DND-41 (cell line): ENCODE measurements around the gene LILRA6.
A peak's percentile ranks its signal among the peaks of the same experiment; 100 is the strongest.
"Not testable (repeated sequence)": the region's sequence is repeated elsewhere in the genome, so short reads cannot be mapped to it uniquely, and the experiment has no call there.

Experiments
- ATAC-seq: fragments of 200-7000 bp; cut with Tn5 transposase; 3 replicates; pipeline ENCODE4 v1.9.1; 2021; ENCODE audit warnings: low read depth; ENCODE audit not compliant: insufficient read depth
- DNase-seq: peaks from one replicate; pipeline ENCODE4 v3.0.0-alpha.2; 2020
- H2AFZ ChIP-seq: 2 replicates; pipeline ENCODE4 v1.6.0; 2012; ENCODE audit warnings: low read depth, low read length
- H3K27ac ChIP-seq: 2 replicates; pipeline ENCODE4 v1.5.1; 2012; ENCODE audit warnings: low read length, inconsistent platforms
- H3K27me3 ChIP-seq: fragments of 200-600 bp; sonication (generic); 2 replicates; pipeline ENCODE4 v1.6.0; 2012; ENCODE audit warnings: low read length, mild to moderate bottlenecking, inconsistent platforms; ENCODE audit not compliant: insufficient read depth, poor library complexity
- H3K36me3 ChIP-seq: 2 replicates; pipeline ENCODE4 v1.5.1; 2012; ENCODE audit warnings: low read length, inconsistent platforms; ENCODE audit not compliant: insufficient read depth
- H3K4me1 ChIP-seq: 2 replicates; pipeline ENCODE4 v1.5.1; 2012; ENCODE audit warnings: mild to moderate bottlenecking, low read length; ENCODE audit not compliant: insufficient read depth
- H3K4me2 ChIP-seq: 2 replicates; pipeline ENCODE4 v1.6.0; 2012; ENCODE audit warnings: mild to moderate bottlenecking, moderate library complexity, low read length, inconsistent platforms; ENCODE audit not compliant: insufficient read depth
- H3K4me3 ChIP-seq, 2 experiments: fragments of 200-600 bp in 1 of 2; shearing (Covaris generic) in 1 of 2; 2 replicates each; pipeline ENCODE4 v1.5.1; 2012 to 2016; ENCODE audit warnings: inconsistent platforms in 2 of 2, low read length in 2 of 2, mild to moderate bottlenecking in 2 of 2, low read depth in 1 of 2, moderate library complexity in 1 of 2
- H3K79me2 ChIP-seq: 2 replicates; pipeline ENCODE4 v1.6.0; 2012; ENCODE audit warnings: low read length, inconsistent platforms; ENCODE audit not compliant: insufficient read depth
- H3K9ac ChIP-seq: 2 replicates; pipeline ENCODE4 v1.6.0; 2012; ENCODE audit warnings: low read depth, mild to moderate bottlenecking, inconsistent platforms, low read length, moderate library complexity
- H3K9me3 ChIP-seq: 2 replicates; pipeline ENCODE4 v1.5.1; 2012; ENCODE audit warnings: low read length, moderate library complexity, mild to moderate bottlenecking, inconsistent platforms; ENCODE audit not compliant: insufficient read depth, severe bottlenecking
- H4K20me1 ChIP-seq: 2 replicates; pipeline ENCODE4 v1.6.0; 2012; ENCODE audit warnings: low read length; ENCODE audit not compliant: insufficient read depth
- CTCF ChIP-seq: IDR thresholded peaks from 2 replicates; pipeline ENCODE4 v1.5.1; 2012; ENCODE audit warnings: borderline replicate concordance, low read length, moderate library complexity, mild to moderate bottlenecking; ENCODE audit not compliant: poor library complexity, severe bottlenecking; ENCODE audit errors: extremely low read depth
- EZH2 ChIP-seq: IDR thresholded peaks from 3 replicates; pipeline ENCODE4 v1.6.1; 2012; ENCODE audit warnings: borderline replicate concordance, low read depth, mild to moderate bottlenecking, moderate library complexity, low read length, inconsistent platforms; ENCODE audit not compliant: severe bottlenecking

LILRA6 gene

DNA sequence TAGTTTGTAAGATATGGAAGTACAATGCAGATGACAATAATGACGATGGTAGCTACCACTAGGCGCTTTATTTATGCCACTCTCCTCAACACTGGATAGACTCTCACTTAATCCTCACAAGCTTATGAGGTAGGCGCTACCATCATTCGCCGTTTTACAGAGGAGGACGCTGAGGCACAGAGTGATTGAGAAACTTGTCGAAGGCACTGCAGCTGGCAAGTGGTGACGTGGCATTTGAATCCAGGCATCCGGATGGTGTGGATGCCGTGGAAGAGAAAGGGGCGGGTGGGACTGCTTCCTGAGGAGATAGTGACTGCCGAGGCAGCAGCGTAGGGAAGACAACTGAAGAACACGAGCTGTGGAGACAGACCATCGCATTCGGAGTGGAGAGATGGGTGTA lies 43.2 kb downstream of the LILRA6 start:
- Histone ChIP-seq H3K4me3 (no peak overlapping the region), H3K9ac (peak overlapping the region; percentile 72), H3K4me2 (peak overlapping the region; percentile 81)

GRCh38 chr19:54197121-54197520 lies 45.5 kb downstream of the LILRA6 start:
- H3K4me3 ChIP-seq, result no peak overlapping the region
- H3K36me3 ChIP-seq, result peaks cover 26% of the 10 kb centered on the region
- peaks cover 29% of the 10 kb centered on the region for H3K79me2 ChIP-seq
- no peak overlapping the region for H3K9ac ChIP-seq
- TF ChIP-seq EZH2, result no peak
- no peak for TF ChIP-seq CTCF
- H3K9me3 ChIP-seq, result no peaks in the 10 kb centered on the region
- DNase-seq (no peak), ATAC-seq (no peak)
- no peak overlapping the region for H3K27ac ChIP-seq
- H4K20me1 ChIP-seq, result peaks cover 17% of the 10 kb centered on the region
- H3K4me1 ChIP-seq, result peaks cover 30% of the 10 kb centered on the region
- no peak overlapping the region for H3K4me2 ChIP-seq
- no peak overlapping the region for H2AFZ ChIP-seq
- no peaks in the 10 kb centered on the region for H3K27me3 ChIP-seq

More for the DNA sequence above, 43.2 kb downstream of the LILRA6 start:
- Histone ChIP-seq H3K79me2 (peaks cover 43% of the 10 kb centered on the region), H3K27ac (no peak overlapping the region), H3K27me3 (no peaks in the 10 kb centered on the region), H3K9me3 (no peaks in the 10 kb centered on the region), H4K20me1 (peaks cover 34% of the 10 kb centered on the region), H3K4me1 (peaks cover 40% of the 10 kb centered on the region), H3K36me3 (peaks cover 38% of the 10 kb centered on the region), H2AFZ (no peak overlapping the region)
- no peak for TF ChIP-seq EZH2
- no peak for TF ChIP-seq CTCF
- ATAC-seq, result no peak
- no peak for DNase-seq

GRCh38 chr19:54196536-54196935 lies 46.1 kb downstream of the LILRA6 start:
- no peak overlapping the region for H3K27ac ChIP-seq
- peaks cover 29% of the 10 kb centered on the region for H3K79me2 ChIP-seq
- no peak for DNase-seq
- no peak overlapping the region for H3K4me3 ChIP-seq
- TF ChIP-seq CTCF (no peak), EZH2 (no peak)
- H2AFZ ChIP-seq, result no peak overlapping the region
- no peaks in the 10 kb centered on the region for H3K27me3 ChIP-seq
- peaks cover 20% of the 10 kb centered on the region for H3K36me3 ChIP-seq
- no peak for ATAC-seq
- peaks cover 30% of the 10 kb centered on the region for H3K4me1 ChIP-seq
- H3K9me3 ChIP-seq, result no peaks in the 10 kb centered on the region
- peaks cover 17% of the 10 kb centered on the region for H4K20me1 ChIP-seq
- no peak overlapping the region for H3K9ac ChIP-seq
- no peak overlapping the region for H3K4me2 ChIP-seq

DNA sequence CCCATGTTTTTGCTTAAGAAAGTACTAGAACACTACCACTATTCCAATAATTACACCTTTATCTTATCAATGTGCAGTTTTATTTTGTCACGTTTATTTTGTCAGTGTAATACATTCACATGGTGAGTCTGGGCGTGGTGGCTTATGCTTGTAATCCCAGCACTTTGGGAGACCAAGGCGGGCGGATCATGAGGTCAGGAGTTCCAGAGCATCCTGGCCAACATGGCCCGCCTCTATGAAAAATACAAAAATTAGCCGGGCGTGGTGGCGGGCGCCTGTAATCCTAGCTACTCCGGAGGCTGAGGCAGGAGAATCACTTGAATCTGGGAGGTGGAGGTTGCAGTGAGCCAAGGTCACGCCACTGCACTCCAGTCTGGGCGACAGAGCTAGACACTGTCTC lies 48.1 kb downstream of the LILRA6 start:
- H3K4me2 ChIP-seq, DNase-seq, H3K9me3 ChIP-seq: not testable (repeated sequence)

More for the DNA sequence above, 48.1 kb downstream of the LILRA6 start:
- not testable (repeated sequence) for H2AFZ ChIP-seq, H3K27me3 ChIP-seq, H3K4me3 ChIP-seq, H3K9ac ChIP-seq, ATAC-seq, H3K27ac ChIP-seq
- Histone ChIP-seq H3K79me2 (peaks cover 17% of the 10 kb centered on the region), H3K4me1 (peaks cover 21% of the 10 kb centered on the region), H3K36me3 (peaks cover 15% of the 10 kb centered on the region), H4K20me1 (peaks cover 14% of the 10 kb centered on the region)
